Peyer's patch (tissue), 4 donors: ENCODE measurements around the gene SEMA3F.

Experiments
- CTCF ChIP-seq, 6 experiments: fragments of 450-650 bp in 4 of 6; fragments of 200-600 bp in 2 of 6; sonication (generic) in 1 of 6; IDR thresholded peaks; one replicate each; pipeline ENCODE4 v1.5.1; 2017 to 2019; ENCODE audit warnings: antibody characterized with exemption in 6 of 6, mild to moderate bottlenecking in 3 of 6, moderate library complexity in 1 of 6
- POLR2A ChIP-seq, 2 donors: fragments of 450-650 bp; IDR thresholded peaks; one replicate each; pipeline ENCODE4 v1.5.1; 2017; ENCODE audit warnings: antibody characterized with exemption in 2 of 2, mild to moderate bottlenecking in 2 of 2, moderate library complexity in 2 of 2

GRCh38 chr3:50182533-50183099, 27.5 kb downstream of the SEMA3F start:
- no peak for TF ChIP-seq CTCF (IDR thresholded peaks at IDR 0.05)
- TF ChIP-seq POLR2A (IDR thresholded peaks at IDR 0.05): no peak
